Hepatocyte (in vitro differentiated cells): Measurements from ENCODE around the gene SCARF1.

Experiments
- EZH2 ChIP-seq: fragments of 200-600 bp; sonication (generic); IDR thresholded peaks from 2 replicates; pipeline ENCODE4 v1.6.1; 2016; ENCODE audit warnings: antibody characterized with exemption, mild to moderate bottlenecking, borderline replicate concordance
- EZH2phosphoT487 ChIP-seq: fragments of 200-600 bp; sonication (generic); IDR thresholded peaks from one replicate; pipeline ENCODE4 v1.6.1; 2018; ENCODE audit warnings: antibody characterized with exemption, mild to moderate bottlenecking, low read depth, moderate library complexity; ENCODE audit not compliant: unreplicated experiment, severe bottlenecking
- TF ChIP-seq, protein P1 (sequence below): fragments of 200-600 bp; sonication (generic); IDR thresholded peaks from 2 replicates; pipeline ENCODE4 v1.5.1; 2016; ENCODE audit warnings: antibody characterized with exemption, mild to moderate bottlenecking; ENCODE audit not compliant: poor library complexity

GRCh38 chr17:1617620-1618174 is 27.8 kb downstream of the SCARF1 start:
- TF ChIP-seq, protein P1, sequence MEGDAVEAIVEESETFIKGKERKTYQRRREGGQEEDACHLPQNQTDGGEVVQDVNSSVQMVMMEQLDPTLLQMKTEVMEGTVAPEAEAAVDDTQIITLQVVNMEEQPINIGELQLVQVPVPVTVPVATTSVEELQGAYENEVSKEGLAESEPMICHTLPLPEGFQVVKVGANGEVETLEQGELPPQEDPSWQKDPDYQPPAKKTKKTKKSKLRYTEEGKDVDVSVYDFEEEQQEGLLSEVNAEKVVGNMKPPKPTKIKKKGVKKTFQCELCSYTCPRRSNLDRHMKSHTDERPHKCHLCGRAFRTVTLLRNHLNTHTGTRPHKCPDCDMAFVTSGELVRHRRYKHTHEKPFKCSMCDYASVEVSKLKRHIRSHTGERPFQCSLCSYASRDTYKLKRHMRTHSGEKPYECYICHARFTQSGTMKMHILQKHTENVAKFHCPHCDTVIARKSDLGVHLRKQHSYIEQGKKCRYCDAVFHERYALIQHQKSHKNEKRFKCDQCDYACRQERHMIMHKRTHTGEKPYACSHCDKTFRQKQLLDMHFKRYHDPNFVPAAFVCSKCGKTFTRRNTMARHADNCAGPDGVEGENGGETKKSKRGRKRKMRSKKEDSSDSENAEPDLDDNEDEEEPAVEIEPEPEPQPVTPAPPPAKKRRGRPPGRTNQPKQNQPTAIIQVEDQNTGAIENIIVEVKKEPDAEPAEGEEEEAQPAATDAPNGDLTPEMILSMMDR = peak; percentile 16
- no peak for TF ChIP-seq EZH2phosphoT487
- TF ChIP-seq EZH2 = no peak
